Left hindlimb (tissue), 1 donor: Measurements from ENCODE around the gene ZFPL1.
"Not testable (repeated sequence)": the region's sequence is repeated elsewhere in the genome, so short reads cannot be mapped to it uniquely, and the experiment has no call there.

Experiments
- DNase-seq: peaks from one replicate; pipeline ENCODE4 v3.0.0-alpha.2; 2018

Gene ZFPL1

GRCh38 chr11:65116370-65117205 is 32.6 kb downstream of the ZFPL1 start:
- DNase-seq: peak; percentile 38

DNA sequence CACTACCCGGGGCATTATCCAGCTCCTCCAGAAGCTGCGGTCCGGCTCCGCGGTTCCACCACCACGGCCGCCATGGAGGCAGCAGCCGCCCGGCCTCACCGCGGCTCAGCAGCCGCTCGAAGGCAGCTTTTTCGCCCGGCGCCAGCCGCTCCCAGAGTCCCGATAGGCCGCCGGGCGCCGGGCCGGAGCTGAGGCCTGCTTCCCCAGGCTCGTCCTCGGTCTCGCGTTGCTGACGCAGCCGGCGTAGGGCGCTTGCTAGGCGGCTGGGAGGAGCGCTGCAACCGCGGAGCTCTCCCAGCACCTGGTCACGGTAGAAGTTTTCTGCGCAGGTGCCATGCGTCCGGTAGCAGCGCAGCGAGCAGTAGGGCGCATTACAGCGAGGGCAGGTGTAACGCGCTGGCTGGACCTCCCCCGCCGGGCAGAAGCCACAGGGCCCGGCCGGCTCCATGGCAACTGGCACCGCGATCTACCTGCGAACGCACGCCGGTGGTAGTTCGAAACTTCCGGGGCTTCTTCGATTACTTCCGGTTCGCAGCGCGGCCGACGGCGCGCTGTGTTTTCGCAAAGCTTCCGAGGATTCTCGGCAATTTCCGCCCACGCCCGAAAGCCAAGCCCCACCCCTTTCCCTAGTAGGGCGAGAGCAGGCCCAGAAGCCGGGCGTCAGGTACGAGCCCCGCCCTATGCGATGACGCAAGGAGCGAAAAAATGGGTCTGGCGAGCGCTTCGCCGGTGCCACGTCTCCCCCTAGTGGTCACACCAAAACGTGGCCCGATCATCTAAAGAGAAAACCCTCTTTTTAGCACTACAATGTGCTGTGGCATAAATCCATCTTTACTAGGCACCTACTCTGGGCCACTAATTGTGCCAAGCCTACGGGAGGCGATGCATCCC is 33.4 kb downstream of the ZFPL1 start, which contains the start of gene ZNHIT2:
Gene ZNHIT2 (minus strand): TSS at position 496 of the 891 bp plus-strand sequence. CDS start 48 bp downstream, at position 448.
- DNase-seq: peak; percentile 99

DNA sequence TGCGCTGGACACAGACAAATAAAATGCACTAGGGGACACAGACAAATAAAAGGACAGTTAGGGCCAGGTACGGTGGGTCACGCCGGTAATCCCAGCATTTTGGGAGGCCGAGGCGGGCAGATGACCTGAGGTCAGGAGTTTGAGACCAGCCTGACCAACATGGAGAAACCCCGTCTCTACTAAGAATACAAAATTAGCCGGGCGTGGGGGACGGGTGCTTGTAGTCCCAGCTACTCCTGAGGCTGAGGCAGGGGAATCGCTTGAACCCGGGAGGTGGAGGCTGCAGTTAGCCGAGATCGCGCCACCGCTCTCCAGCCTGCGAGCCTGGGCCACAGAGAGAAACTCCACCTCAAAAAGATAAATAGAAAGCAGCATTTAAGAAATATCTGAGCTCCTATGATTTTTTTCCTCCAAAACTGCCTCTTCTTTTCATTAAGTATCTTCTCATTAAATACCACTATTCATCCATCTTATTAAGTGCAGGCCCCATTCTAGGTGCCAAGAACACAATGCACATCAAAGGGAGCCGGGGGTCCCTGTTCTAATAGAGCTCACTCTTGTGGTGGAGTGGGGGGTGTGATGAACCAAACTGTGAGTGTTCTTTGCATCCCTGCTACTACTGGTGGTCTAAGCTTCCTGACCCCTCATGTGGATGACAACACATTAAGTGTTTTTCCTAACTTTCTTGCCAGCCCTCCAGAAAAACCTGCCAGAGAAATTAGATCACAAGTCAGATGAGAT is 34.2 kb downstream of the ZFPL1 start:
- DNase-seq: no peak

GRCh38 chr11:65118891-65119669 is 35.1 kb downstream of the ZFPL1 start:
- not testable (repeated sequence) for DNase-seq

DNA sequence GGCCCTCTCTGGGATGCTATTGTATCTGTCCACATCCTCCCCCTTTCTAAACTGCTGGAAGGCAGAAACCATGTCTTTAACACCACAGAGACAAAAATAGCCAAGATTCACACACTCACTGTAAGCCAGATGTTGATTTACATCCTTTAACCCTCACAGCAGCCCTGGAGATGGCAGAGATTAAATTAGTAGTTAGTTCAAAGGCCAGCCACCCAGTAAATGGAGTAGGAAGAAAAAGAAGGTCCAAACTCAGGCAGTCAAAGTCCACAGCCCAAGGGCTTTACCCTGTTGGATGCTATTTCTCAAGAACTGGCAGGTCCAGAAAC is 35.6 kb downstream of the ZFPL1 start:
- no peak for DNase-seq

- DNase-seq: no peak
Measured at GRCh38 chr11:65120831-65121230, 36.8 kb downstream of the ZFPL1 start.

DNA sequence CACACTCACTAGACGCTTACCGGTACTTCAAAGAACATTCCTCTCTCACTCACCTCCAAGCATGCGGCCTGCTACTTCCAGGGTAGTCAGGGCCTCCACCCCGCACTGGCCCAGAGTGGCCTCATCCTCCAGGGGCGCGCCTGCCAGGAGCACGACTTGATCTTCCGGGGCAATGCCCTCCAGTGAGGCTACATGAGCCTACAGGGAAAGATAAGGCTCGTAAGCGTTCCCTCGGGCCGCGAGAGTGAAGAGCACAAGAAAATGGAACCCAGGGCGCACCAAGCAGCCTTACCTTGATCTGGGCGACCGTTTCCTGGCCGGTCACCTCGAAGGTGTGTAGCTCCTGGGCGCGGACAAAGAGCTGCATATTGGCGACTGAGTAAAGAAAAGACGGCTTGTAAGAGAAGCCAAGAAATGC is 37.4 kb downstream of the ZFPL1 start:
- DNase-seq: no peak

- DNase-seq: peak; percentile 97
Measured at GRCh38 chr11:65121865-65122696, 38.1 kb downstream of the ZFPL1 start, which contains the start of the genes FAU and MRPL49. FAU (minus strand) TSS chr11:65122134; CDS start chr11:65121813, 321 bp downstream. MRPL49 (plus strand) TSS chr11:65122321; CDS start chr11:65122347, 26 bp downstream.

GRCh38 chr11:65124480-65125196 is 40.6 kb downstream of the ZFPL1 start:
- DNase-seq: no peak

DNA sequence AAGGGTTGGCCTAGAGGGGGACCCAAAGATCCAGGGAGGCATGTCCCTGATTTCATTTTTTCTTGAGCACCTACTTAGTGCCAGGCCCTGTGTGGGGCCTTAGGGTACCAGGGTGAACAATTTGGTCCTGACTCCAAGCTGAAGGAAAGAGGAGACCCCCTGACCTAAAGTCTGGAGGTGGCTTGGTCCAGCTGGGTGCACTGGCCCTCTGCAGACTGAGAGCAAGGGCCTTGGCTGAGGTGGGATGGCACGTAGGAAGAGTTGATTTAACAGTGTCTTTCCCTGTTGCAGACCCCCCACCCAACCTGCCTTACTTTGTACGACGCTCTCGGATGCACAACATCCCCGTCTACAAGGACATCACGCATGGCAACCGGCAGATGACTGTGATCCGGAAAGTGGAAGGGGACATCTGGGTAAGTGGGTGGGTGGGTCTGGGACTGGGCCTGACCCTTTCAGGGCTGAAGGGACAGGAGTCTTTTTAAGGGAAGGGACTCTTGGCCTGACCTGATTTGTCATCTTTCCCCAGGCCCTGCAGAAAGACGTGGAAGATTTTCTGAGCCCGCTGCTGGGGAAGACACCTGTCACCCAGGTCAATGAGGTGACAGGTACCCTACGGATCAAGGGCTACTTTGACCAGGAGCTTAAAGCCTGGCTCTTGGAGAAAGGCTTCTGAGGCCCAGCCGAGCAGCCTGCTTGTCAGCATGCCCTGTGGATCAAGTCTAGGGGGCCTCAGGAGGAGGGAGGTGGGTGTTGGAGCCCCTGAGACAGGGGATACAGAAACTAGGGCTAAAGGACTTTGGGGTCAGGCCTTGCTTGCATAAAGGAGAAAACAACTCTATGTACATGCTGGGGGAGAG is 41.4 kb downstream of the ZFPL1 start:
- DNase-seq: no peak

- no peak for DNase-seq
Measured at GRCh38 chr11:65126624-65127274, 42.7 kb downstream of the ZFPL1 start.

DNA sequence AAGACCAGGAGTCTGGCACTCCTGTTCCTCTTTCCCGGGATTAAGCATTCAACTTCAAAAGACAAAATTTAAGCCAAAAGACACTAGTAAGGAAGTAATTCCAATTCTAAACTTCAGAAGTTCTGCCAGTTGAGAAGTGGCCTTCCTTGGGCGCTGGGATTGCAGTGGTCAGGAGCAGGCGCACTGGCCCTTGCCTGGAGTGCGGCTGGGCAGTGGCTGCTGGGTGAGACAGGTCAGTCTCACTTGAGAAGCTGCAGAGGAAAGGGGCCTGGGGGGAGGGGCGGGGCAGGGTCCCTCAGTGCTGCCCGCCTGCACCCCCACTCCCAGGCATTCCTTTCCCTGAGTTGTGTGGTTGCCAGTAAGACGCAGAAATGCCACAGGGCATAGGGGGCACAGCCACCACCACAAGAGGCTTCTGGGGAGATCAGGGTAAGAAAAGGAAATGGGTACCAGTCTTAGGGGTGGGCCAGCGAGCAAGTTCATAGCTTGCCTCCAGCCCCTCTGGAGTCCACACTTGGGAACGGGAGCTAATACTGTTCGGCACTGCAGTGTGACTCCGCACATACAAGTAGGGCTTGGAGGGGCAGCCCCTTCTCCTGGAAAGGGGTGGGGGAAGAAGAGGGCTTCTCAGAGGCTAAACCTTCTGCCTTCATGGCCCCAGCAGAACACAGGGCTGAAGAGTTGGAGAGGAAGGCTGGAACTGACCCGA is 43.6 kb downstream of the ZFPL1 start:
- no peak for DNase-seq

- DNase-seq: no peak
Measured at GRCh38 chr11:65128182-65129145, 44.4 kb downstream of the ZFPL1 start.

DNA sequence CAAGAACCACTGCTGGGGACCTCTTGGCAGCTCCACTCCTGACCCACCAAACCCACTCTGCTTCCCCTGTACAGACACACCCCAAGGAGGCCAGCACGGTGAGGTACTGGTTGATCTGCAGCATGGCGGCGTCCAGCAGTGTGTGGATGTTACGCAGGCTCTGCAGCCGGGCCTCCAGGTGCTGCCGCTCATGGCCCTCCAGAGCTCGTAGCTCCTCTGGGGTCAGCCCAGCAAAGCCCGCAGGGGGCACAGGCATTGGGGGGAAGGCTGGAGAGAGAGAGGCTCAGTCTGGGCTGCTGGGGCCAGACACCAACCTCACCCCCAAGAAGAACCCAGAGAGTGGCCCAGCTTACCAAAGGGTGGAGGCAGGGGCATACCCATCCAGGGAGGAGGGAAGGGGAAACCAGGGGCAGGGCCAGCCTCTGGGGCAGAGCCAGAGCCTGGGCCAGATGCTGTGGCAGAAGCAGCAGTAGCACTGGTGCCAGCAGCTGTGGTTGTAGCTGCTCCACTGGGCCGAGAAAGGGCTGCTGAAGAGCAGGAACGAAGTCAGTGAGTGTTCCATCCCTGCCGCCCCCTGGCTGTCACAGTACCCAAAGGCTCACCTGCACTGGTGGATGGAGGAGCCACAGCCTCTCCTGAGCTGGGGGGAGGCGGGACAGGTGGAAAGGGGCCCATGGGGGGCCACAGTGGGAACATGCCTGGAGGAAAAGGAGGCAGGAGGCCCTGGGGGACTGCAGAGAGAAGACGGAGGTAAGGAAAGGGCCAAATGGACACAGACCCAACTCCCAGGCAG is 45.8 kb downstream of the ZFPL1 start:
- DNase-seq: no peak

- no peak for DNase-seq
Measured at GRCh38 chr11:65130631-65131416, 46.8 kb downstream of the ZFPL1 start.
